GDM1 (cell line): Measurements from ENCODE around the gene SAMHD1.
"Not testable (repeated sequence)": the region's sequence is repeated elsewhere in the genome, so short reads cannot be mapped to it uniquely, and the experiment has no call there.

Experiments
- DNase-seq: peaks from one replicate; lab custom pipeline; 2025; lab: John Stamatoyannopoulos, UW

SAMHD1 gene

GRCh38 chr20:36851490-36851889, 100.0 kb downstream of the SAMHD1 start:
- no peak for DNase-seq

- DNase-seq: no peak
Measured at GRCh38 chr20:36850759-36851158, 100.7 kb downstream of the SAMHD1 start.

DNA sequence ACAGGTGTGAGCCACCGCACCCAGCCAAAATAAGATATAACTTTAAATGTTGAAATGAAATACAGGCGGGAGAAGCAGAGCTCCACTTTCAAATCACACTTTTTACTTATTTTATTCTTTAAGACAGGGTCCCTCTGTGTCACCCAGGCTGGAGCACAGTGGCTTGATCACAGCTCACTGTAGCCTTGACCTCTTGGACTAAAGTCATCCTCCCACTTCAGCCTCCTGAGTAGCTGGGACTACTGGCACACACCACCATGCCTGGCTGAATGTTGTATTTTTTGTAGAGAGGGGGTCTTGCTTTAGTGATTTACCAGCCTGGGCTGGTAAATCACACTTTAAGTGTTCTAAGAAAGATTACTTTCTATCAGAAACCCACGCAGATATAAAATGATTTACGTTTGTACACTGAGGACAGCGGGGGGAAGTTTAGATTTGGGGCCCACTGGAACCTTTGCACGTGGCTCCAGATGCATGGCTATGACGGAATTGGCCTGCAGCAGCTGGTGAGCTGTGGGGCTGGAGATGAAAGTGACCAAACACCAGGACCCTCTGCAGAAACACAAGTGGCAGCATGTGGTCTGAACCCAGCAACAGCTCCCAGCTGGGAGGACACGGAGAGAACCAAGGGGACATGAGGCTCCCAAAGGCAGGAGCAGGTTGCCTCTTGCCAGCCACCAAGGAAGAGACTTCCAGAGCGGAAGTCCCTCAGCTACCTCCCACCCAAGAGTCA, 102.0 kb downstream of the SAMHD1 start:
- no peak for DNase-seq

GRCh38 chr20:36848677-36849076, 102.8 kb downstream of the SAMHD1 start:
- DNase-seq: no peak

GRCh38 chr20:36848078-36848660, 103.3 kb downstream of the SAMHD1 start:
- no peak for DNase-seq

DNA sequence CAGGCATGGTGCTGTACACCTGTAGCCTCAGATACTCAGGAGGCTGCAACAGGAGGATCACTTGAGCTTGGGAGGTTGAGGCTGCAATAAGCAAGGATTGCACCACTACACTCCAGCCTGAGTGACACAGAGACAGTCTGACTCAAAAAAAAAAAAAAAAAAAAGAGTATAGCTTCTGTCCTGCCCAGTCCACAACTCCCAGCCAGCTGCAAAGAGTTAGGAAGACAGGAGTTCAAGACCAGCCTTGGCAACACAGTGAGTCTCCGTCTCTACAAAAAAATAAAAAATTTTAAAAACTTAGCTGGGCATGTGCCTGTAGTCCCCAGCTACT, 103.8 kb downstream of the SAMHD1 start:
- DNase-seq: no peak

DNA sequence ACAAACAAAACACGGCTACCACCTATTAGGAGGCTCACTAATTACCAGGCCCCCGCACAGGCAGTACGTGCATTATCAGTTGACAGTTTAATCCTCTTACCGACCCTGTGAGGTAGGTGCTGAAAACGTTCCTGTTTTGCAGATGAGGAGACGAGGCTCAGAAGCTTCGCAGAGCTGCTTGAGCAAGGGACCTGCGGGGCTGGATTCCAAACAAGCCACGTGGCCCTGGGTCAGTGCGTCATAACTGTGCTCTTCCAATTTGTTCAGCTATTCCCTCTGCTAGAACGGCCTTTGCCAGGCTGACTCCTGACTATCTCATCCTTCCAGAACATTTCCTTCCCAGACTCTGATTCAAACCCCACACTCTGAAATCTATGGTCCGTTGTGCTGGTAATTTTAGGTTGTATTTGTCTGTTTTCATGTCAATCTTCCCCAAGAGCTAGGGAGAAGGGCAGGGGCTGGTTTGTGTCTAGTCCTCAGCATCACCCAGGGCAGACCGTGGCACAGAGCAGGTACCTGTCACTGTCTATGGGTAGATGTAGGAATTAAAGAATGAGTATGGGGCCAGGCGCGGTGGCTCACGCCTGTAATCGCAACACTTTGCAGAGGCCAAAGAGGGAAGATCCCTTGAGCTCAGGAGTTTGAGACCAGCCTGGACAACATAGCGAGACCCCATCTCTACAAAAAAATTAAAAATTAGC, 104.3 kb downstream of the SAMHD1 start:
- DNase-seq: no peak

- no peak for DNase-seq
Measured at GRCh38 chr20:36845288-36845971, 106.1 kb downstream of the SAMHD1 start.

GRCh38 chr20:36841030-36841429, 110.5 kb downstream of the SAMHD1 start:
- not testable (repeated sequence) for DNase-seq
